GM18867 (cell line): ENCODE results near the gene RBMXL2.
A peak's percentile ranks its signal among the peaks of the same experiment; 100 is the strongest.

Experiments used
- ATAC-seq: cut with Tn5 transposase; IDR thresholded peaks from one replicate; pipeline ENCODE4 v1.9.1; 2021; ENCODE audit warnings: mild to moderate bottlenecking, moderate library complexity; ENCODE audit not compliant: unreplicated experiment

Gene RBMXL2

GRCh38 chr11:7088921-7089320 is at the start of gene RBMXL2:
Gene RBMXL2 (plus strand): TSS chr11:7088998. CDS start chr11:7089121, 123 bp downstream.
- no peak for ATAC-seq

DNA sequence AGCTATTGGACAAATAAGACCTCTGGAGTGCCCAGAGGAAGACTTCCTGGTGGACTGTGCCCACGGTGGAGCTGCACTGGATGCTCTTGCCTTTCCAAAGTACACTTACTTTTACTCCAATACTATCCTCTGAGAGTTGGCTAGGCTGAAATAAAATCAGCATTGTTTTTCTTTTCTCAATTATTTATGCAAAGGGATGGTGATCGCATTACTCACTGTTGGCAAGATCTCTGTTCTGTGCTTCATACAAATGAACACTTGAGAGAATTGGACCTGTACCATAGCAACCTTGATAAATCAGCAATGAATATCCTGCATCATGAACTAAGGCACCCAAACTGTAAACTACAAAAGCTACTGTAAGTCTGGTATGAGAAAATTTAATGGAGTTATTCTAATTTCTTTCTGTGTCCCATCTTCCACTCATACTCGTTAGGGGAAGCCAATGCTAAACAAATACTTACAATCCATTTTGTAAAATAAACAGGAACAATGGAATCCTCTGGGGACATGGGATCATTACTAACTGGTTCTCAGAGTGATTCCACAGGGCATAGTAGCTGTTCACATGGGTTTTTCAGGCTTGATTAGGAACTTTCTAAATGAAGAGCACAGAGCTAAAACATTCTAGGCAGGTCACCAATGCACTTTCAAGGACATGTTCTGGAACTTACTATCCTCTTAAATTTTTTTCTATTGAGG is 42.2 kb upstream of the RBMXL2 start:
- no peak for ATAC-seq

GRCh38 chr11:7050191-7050590 is 38.6 kb upstream of the RBMXL2 start:
- peak; percentile 87 for ATAC-seq

GRCh38 chr11:7056828-7057513 is 31.8 kb upstream of the RBMXL2 start:
- ATAC-seq: no peak

DNA sequence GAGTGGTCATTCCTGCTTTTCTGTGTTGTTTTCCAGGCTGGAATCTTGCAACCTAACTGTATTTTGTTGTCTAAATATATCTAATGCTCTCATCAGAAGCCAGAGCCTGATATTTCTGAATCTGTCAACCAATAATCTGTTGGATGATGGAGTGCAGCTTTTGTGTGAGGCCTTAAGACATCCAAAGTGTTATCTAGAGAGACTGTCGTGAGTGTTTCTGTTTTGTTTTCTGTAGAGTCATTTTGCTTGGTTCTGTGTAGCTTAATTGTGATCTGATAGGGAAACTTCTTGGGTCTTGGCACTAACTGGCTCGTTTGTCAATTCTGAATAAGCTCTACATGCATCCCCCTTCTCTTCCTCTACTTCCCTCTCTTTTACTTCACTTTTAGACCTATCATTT is 31.2 kb upstream of the RBMXL2 start:
- peak; percentile 46 for ATAC-seq

DNA sequence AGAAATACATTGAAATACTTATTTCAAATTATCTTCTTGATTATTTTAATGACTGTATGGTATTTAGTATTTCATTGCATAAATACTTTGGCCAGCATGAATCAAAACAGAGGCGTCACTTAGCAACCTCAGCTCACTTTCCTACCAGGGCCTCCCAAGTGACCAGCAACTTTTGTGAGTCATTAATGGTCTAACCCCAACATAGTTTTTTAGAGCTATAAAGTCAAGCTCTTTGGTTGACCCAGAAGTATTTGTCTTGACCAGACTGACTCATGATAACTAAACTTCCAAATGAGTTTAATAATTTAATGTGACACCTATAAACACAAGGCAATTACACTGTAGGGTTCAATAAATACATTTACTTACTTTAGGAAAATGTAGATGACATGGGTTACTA is 27.9 kb upstream of the RBMXL2 start:
- ATAC-seq: no peak

DNA sequence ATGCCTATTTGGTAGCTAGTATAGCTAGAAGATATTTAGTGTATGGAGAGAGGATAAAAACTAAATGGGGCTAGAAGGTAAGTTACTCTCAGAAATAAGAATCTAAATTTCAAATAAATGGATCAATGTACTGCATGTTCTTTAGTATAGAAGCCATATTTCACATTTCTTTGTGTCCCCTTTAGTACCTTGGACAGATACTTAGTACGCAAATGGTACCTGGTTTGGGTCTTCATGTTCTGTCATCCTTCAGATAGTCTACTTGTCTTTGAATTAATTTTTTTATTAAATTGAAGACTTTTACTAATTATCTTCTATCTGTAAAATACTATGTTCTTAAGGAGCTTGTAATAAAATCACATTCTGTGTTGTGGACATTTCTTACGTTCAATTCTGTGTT is 26.3 kb upstream of the RBMXL2 start:
- no peak for ATAC-seq

DNA sequence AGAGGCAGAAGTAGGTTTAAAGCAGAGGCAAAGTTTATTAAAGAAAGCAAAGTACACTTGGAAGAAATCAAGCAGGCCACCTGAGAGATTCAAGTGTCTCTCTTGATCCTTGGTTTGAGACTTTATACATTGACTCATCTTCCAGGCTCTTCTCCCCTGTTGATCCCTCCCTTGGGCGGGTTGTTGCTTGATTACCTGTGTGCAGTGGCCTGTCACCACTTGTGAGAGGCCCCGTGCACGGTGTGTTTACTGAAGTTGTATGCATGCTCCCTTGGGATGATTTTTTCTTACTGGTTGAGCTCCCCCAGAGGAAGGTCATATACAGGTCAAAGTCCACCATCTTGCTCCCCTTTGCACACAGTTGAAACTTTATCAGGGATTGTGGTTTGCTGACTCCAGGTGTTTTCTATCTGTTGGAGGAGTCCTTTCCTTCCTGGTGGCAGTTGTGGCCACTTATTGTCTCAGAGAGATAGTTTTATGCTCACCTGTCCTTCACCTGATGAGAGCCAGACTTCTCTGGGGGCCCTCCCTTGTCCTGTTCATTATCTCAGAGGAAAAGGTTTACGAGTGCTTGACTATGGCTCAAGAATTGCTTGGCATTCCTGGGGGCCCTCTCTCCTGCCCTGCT is 16.3 kb upstream of the RBMXL2 start:
- ATAC-seq: no peak

DNA sequence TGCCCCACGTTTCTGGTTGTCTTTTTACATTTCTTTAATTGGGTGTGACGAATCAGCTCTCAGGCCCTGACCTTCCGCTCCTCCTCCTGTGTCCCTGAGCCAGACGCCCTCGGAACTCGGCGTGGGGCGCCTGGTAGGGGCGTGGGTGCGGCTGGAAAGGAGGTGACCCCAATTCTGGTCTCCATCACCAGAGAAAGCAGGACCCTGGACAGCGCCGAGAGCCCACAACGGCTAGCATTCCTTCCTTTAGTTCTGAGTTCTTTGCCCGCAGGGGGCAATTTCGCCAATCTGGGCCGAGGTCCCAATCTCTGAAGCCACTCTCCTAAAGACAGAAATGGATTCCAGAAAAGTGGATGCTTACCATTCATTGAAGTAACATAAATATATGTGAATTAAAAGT is 11.7 kb upstream of the RBMXL2 start:
- no peak for ATAC-seq

GRCh38 chr11:7079545-7080135 is 9.2 kb upstream of the RBMXL2 start:
- ATAC-seq: no peak

- no peak for ATAC-seq
Observed at GRCh38 chr11:7080900-7081299, 7.9 kb upstream of the RBMXL2 start.

DNA sequence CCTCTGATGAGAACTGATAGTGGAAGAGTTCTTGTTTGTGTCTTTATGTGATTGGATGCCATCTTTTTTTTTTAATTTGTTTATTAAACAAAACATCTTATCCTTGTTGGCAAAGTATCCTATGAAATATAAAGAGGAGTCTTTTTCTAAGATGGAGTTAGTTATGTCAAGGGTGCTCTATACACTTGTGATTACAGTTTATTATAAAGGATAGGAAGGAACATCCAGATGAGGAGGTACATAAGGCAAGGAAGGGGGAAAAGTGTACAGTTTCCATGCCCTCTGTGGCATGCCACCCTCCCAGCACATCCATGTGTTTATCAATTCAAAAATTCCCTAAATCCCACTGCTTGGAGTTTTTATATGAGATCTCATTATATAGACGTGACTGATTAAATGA is 7.4 kb upstream of the RBMXL2 start:
- ATAC-seq: no peak

- no peak for ATAC-seq
Observed at GRCh38 chr11:7089328-7090251, 792 bp downstream of the RBMXL2 start.

DNA sequence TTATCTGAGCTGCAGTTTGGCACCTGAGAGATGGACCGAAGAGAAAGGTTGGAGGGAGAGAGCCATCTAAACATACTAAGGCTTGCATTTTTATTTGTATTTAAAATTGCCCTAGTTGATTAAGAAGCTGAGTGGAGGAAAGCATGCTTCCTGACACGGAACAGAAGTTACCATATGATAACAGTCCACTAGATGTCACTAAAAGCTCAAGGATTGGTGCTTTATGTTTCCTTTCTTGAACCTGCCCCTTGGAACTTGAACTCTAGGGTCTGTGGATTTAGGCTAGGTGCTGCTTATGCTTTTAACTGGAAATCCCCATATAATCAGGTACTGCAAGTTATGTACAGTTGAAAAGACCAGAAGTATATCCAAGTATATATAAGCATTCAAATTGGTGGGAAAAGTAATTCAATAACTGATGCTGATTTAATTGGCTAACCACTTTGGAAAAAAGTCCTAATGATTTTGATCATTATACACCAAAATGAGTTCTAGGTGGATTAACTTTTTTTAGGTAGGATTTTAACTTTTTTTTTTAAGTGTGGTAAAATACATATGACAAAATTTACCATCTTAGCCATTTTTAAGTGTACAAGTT is 9.5 kb downstream of the RBMXL2 start:
- ATAC-seq: peak; percentile 86

DNA sequence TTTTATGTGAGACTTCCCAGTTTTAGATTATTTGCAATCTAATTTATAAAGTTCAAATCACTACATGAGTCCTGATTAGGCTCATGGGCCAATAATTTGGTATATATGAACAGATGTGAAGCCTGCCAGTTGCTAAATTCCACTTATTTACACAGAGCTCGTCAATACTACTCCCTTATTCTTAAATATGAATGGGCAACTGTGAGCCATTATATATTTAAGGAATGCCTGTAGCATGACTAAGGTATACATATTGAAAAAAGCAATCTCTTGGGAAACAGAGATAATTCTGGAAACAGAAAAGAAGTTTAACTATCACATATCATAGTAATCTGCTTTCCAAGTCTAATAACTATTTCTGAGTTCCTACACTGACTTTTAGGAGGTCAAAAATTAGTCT is 27.0 kb downstream of the RBMXL2 start:
- ATAC-seq: no peak

- ATAC-seq: no peak
Observed at GRCh38 chr11:7116370-7116769, 27.6 kb downstream of the RBMXL2 start.

GRCh38 chr11:7138051-7138450 is 49.3 kb downstream of the RBMXL2 start:
- ATAC-seq: no peak
